GM23248 (cell line): ENCODE measurements around the gene FLT1. TPM values are rescaled to one million over a fixed set of nuclear protein-coding genes. Genes with fewer than 3 reads are reported as not detected.

Source experiments
- DNase-seq: peaks from one replicate; pipeline ENCODE4 v3.0.0-alpha.2; 2015
- H2AFZ ChIP-seq: fragments of 200-600 bp; sonication (generic); 2 replicates; pipeline ENCODE4 v1.6.1; 2016; ENCODE audit warnings: antibody characterized with exemption
- H3F3A ChIP-seq: fragments of 200-600 bp; sonication (generic); 2 replicates; pipeline ENCODE4 v1.6.1; 2016; ENCODE audit warnings: mild to moderate bottlenecking, antibody characterized with exemption, mixed run types; ENCODE audit not compliant: insufficient read depth
- H3K27ac ChIP-seq: fragments of 200-600 bp; sonication (generic); 2 replicates; pipeline ENCODE4 v1.5.1; 2016; ENCODE audit warnings: mild to moderate bottlenecking
- H3K27me3 ChIP-seq: fragments of 200-600 bp; sonication (generic); replicated peaks from 2 replicates; pipeline ENCODE4 v1.6.1; 2016; ENCODE audit warnings: mild to moderate bottlenecking; ENCODE audit not compliant: insufficient read depth
- H3K36me3 ChIP-seq: fragments of 200-600 bp; sonication (generic); 2 replicates; pipeline ENCODE4 v1.6.1; 2016; ENCODE audit warnings: low read depth, mild to moderate bottlenecking
- H3K4me1 ChIP-seq: fragments of 200-600 bp; sonication (generic); 2 replicates; pipeline ENCODE4 v1.6.1; 2016; ENCODE audit warnings: mild to moderate bottlenecking; ENCODE audit not compliant: insufficient read depth
- H3K4me2 ChIP-seq: fragments of 200-600 bp; sonication (generic); one replicate; pipeline ENCODE4 v1.6.1; 2016; ENCODE audit warnings: mild to moderate bottlenecking; ENCODE audit not compliant: unreplicated experiment
- H3K4me3 ChIP-seq: fragments of 200-600 bp; sonication (generic); 2 replicates; pipeline ENCODE4 v1.5.1; 2016; ENCODE audit warnings: mild to moderate bottlenecking
- H3K79me2 ChIP-seq: fragments of 200-600 bp; sonication (generic); 2 replicates; pipeline ENCODE4 v1.6.1; 2016; ENCODE audit warnings: mild to moderate bottlenecking; ENCODE audit not compliant: insufficient read depth
- H3K9ac ChIP-seq: fragments of 200-600 bp; sonication (generic); 2 replicates; pipeline ENCODE4 v1.6.1; 2016; ENCODE audit warnings: mild to moderate bottlenecking
- H3K9me2 ChIP-seq: fragments of 200-600 bp; sonication (generic); 2 replicates; pipeline ENCODE4 v1.6.1; 2016; ENCODE audit warnings: mixed run types, mild to moderate bottlenecking, moderate library complexity; ENCODE audit not compliant: insufficient read depth
- H3K9me3 ChIP-seq: fragments of 200-600 bp; sonication (generic); one replicate; pipeline ENCODE4 v1.6.1; 2017; ENCODE audit warnings: low read depth
- H4K20me1 ChIP-seq: fragments of 200-600 bp; sonication (generic); 2 replicates; pipeline ENCODE4 v1.6.0; 2016; ENCODE audit not compliant: insufficient read depth
- EZH2 ChIP-seq: fragments of 200-600 bp; sonication (generic); IDR thresholded peaks from 2 replicates; pipeline ENCODE4 v1.6.1; 2018; ENCODE audit warnings: antibody characterized with exemption, mild to moderate bottlenecking; ENCODE audit not compliant: insufficient read depth, poor library complexity, severe bottlenecking
- EZH2phosphoT487 ChIP-seq: fragments of 200-600 bp; sonication (generic); IDR thresholded peaks from 2 replicates; pipeline ENCODE4 v1.6.1; 2018; ENCODE audit warnings: antibody characterized with exemption, moderate library complexity, mild to moderate bottlenecking, low read depth; ENCODE audit not compliant: insufficient read depth
- WGBS, 2 experiments: methylation state at CpG; one replicate each; pipeline ENCODE4 v1.1.6; 2015 to 2017; ENCODE audit warnings: low lambda C conversion rate in 2 of 2, low coverage in 1 of 2; ENCODE audit errors: missing lambda C conversion rate in 2 of 2; 5-methylcytosine and 5-hydroxymethylcytosine counted together
- in situ Hi-C: fragments of 300-500 bp; cut with MboI; formaldehyde crosslinking; loops from 2 replicates; pipeline ENCODE4 v1.15.0; 2020
- polyA plus RNA-seq: library from polyadenylated mRNA; unstranded; fragments of >200 nt; fragmentation: Nextera tagmentation; extraction: Ambion mirVana; gene quantifications from 2 replicates; pipeline ENCODE4 v1.2.1, GENCODE V29; 2016
- total RNA-seq: library from RNA; depleted of rRNA; stranded (reverse); fragments of >200 nt; shearing (Covaris generic); gene quantifications from 2 replicates; pipeline ENCODE4 v1.2.3, GENCODE V29; 2014; rRNA removed

FLT1 gene
- total and polyA plus RNA-seq, 2 experiments from 2014 or later, result 12.9 to 18.6 TPM

DNA sequence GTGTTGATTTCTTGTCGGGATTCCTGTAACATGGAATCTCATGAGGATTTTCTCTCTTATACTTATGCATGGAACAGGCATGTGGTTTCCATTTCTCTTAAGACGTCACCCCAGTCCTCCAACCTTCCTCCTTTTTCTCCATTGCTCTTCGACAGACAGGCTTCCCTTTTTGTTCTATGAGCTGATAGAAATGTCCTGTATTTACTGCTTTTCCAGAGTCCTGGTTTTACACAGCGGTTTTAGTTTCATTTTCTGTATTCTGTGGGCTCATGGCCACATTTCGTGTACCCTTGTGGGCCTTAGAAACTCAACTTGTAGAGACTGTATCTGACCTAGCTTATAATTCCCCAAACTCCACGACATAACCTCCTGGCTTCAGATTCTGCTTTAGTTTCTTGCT, 243.5 kb downstream of the FLT1 start:
- WGBS, 2 experiments, result 83 to 90% methylated on average over 6 of the region's 6 CpGs
- H3K79me2 ChIP-seq, result peaks cover 60% of the 10 kb centered on the region

DNA sequence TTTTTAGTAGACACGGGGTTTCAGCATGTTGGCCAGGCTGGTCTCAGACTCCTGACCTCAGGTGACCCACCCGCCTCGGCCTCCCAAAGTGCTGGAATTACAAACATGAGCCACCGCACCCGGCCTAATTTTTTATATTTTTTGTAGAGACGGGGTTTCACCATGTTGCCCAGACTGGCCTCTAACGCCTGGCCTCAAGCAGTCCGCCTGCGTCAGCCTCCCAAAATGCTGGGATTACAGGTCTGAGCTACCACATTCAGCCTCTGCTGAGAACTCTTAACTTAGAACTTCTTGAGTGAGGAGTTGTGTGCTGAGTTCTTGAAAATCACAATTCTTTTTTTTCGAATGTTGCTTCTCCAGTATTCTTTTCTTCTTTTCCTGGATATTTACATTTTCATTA, 244.4 kb downstream of the FLT1 start:
- Histone ChIP-seq H3K79me2 (peaks cover 65% of the 10 kb centered on the region), H3K9me2 (no peaks in the 10 kb centered on the region), H3K27me3 (no peaks in the 10 kb centered on the region), H3K4me1 (no peaks in the 10 kb centered on the region), H3K27ac (no peak overlapping the region), H3K4me3 (no peak overlapping the region), H3K9ac (no peak overlapping the region), H4K20me1 (no peaks in the 10 kb centered on the region), H3K36me3 (peaks cover 6% of the 10 kb centered on the region; the same call in 1 of the 2 replicates), H3F3A (no peaks in the 10 kb centered on the region), H3K9me3 (no peaks in the 10 kb centered on the region), H2AFZ (no peak overlapping the region), H3K4me2 (no peak overlapping the region)
- TF ChIP-seq EZH2 (no peak), EZH2phosphoT487 (no peak)
- 85 to 87% methylated on average over 10 of the region's 10 CpGs for WGBS, 2 experiments
- in situ Hi-C loops, result no loop called here
- no peak for DNase-seq

More for the DNA sequence above, 243.5 kb downstream of the FLT1 start:
- Histone ChIP-seq H2AFZ (no peak overlapping the region), H3K4me1 (no peaks in the 10 kb centered on the region), H3K36me3 (peaks cover 8% of the 10 kb centered on the region; the same call in 1 of the 2 replicates), H3K9me3 (no peaks in the 10 kb centered on the region), H3K9ac (no peak overlapping the region), H3F3A (no peaks in the 10 kb centered on the region), H3K4me3 (no peak overlapping the region), H3K27me3 (no peaks in the 10 kb centered on the region), H3K9me2 (no peaks in the 10 kb centered on the region), H4K20me1 (no peaks in the 10 kb centered on the region), H3K4me2 (no peak overlapping the region), H3K27ac (no peak overlapping the region)
- DNase-seq, result no peak
- in situ Hi-C loops, result no loop called here
- TF ChIP-seq EZH2 (no peak), EZH2phosphoT487 (no peak)

Other genes with a start within 250 kb of the FLT1 start
- gene POMP, start 164.0 kb upstream of the FLT1 start, total RNA-seq, result 106 and 125 TPM in 2 replicates
- 329 and 335 TPM in 2 replicates for gene POMP, start 164.0 kb upstream of the FLT1 start, polyA plus RNA-seq
- 3.4 and 5.1 TPM in 2 replicates for gene SLC46A3, start 223.8 kb upstream of the FLT1 start, total RNA-seq
- gene SLC46A3, start 223.8 kb upstream of the FLT1 start, polyA plus RNA-seq, result 4.2 and 4.6 TPM in 2 replicates